GM12878 (cell line): ENCODE results near the gene ITPRIPL2.

Source experiments
- CBFB ChIP-seq: IDR thresholded peaks from 2 replicates; pipeline ENCODE4 v1.6.1; 2016; ENCODE audit warnings: antibody characterized with exemption, low read depth
- CTCF ChIP-seq, 3 experiments: IDR thresholded peaks in 2 of 3; conservative IDR thresholded peaks in 1 of 3; 2 replicates each; pipeline ENCODE4 v1.5.1; 2011; ENCODE audit warnings: low read depth in 3 of 3, low read length in 3 of 3, mild to moderate bottlenecking in 3 of 3, control low read depth in 2 of 3, moderate library complexity in 2 of 3, inconsistent platforms in 1 of 3, mixed read lengths in 1 of 3; ENCODE audit not compliant: control insufficient read depth in 2 of 3, insufficient read depth in 1 of 3; ENCODE audit errors: extremely low read depth in 1 of 3
- CUX1 ChIP-seq: IDR thresholded peaks from 2 replicates; pipeline ENCODE4 v1.6.1; 2012; ENCODE audit warnings: improper control_type of control experiment, low read depth, low read length; ENCODE audit not compliant: insufficient replicate concordance
- MYC ChIP-seq: IDR thresholded peaks from 2 replicates; pipeline ENCODE4 v1.6.1; 2011; ENCODE audit warnings: mild to moderate bottlenecking, low read length, moderate library complexity, inconsistent platforms; ENCODE audit not compliant: insufficient read depth, insufficient replicate concordance, insufficient read length, severe bottlenecking
- REST ChIP-seq: IDR thresholded peaks from 2 replicates; pipeline ENCODE4 v1.6.1; 2012; ENCODE audit warnings: mild to moderate bottlenecking, low read depth, low read length
- RFX5 ChIP-seq: IDR thresholded peaks from 2 replicates; pipeline ENCODE4 v1.6.1; 2011; ENCODE audit warnings: low read depth, low read length, improper control_type of control experiment
- TARDBP ChIP-seq: IDR thresholded peaks from 2 replicates; pipeline ENCODE4 v1.6.1; 2016; ENCODE audit warnings: borderline replicate concordance
- TCF12 ChIP-seq: IDR thresholded peaks from 2 replicates; pipeline ENCODE4 v1.6.1; 2011; ENCODE audit warnings: low read depth, mild to moderate bottlenecking, low read length
- ZSCAN29 ChIP-seq: fragments of 450-650 bp; IDR thresholded peaks from 2 replicates; pipeline ENCODE4 v1.6.1; 2017; ENCODE audit warnings: mild to moderate bottlenecking, moderate library complexity

- TF ChIP-seq CTCF (IDR thresholded peaks at IDR 0.05 in 2 of 3, conservative IDR thresholded peaks at IDR 0.05 in 1 of 3; ENCODE audit: control insufficient read depth in 2 of 3, extremely low read depth in 1 of 3, insufficient read depth in 1 of 3, low read depth in 3 of 3, low read length in 3 of 3) (no peak), RFX5 (no peak), REST (no peak), TCF12 (no peak), ZSCAN29 (no peak), CBFB (no peak), TARDBP (no peak), CUX1 (no peak), MYC (no peak)
These were observed 46.8 kb upstream of the ITPRIPL2 start for GRCh38 chr16:19066988-19067348.
